GM19452 (cell line): ENCODE results near the gene AHCYL1.
A peak's percentile ranks its signal among the peaks of the same experiment; 100 is the strongest.
"Not testable (repeated sequence)": the region's sequence is repeated elsewhere in the genome, so short reads cannot be mapped to it uniquely, and the experiment has no call there.

Source experiments
- ATAC-seq: cut with Tn5 transposase; IDR thresholded peaks from one replicate; pipeline ENCODE4 v1.9.1; 2021; ENCODE audit not compliant: unreplicated experiment

Gene AHCYL1

GRCh38 chr1:109996476-109996875 lies 11.9 kb downstream of the AHCYL1 start:
- no peak for ATAC-seq

- no peak for ATAC-seq
Observed at GRCh38 chr1:109997204-109997866, 12.8 kb downstream of the AHCYL1 start.

GRCh38 chr1:109997867-109998229 lies 13.3 kb downstream of the AHCYL1 start:
- ATAC-seq, result no peak

GRCh38 chr1:110002695-110003094 lies 18.1 kb downstream of the AHCYL1 start:
- no peak for ATAC-seq

- peak; percentile 73 for ATAC-seq
Observed at GRCh38 chr1:110003747-110004428, 19.3 kb downstream of the AHCYL1 start.

GRCh38 chr1:110004583-110004982 lies 20.0 kb downstream of the AHCYL1 start:
- no peak for ATAC-seq

GRCh38 chr1:110005971-110006370 lies 21.4 kb downstream of the AHCYL1 start:
- ATAC-seq, result no peak

GRCh38 chr1:110006516-110006915 lies 22.0 kb downstream of the AHCYL1 start:
- ATAC-seq, result no peak

GRCh38 chr1:110007046-110007830 lies 22.7 kb downstream of the AHCYL1 start:
- no peak for ATAC-seq

GRCh38 chr1:110008971-110009565 lies 24.5 kb downstream of the AHCYL1 start:
- ATAC-seq, result no peak

- ATAC-seq, result peak; percentile 96
Observed at GRCh38 chr1:110011527-110012041, 27.0 kb downstream of the AHCYL1 start.

GRCh38 chr1:110012100-110012780 lies 27.7 kb downstream of the AHCYL1 start:
- peak; percentile 71 for ATAC-seq

GRCh38 chr1:110017792-110018191 lies 33.2 kb downstream of the AHCYL1 start:
- ATAC-seq, result no peak

GRCh38 chr1:110018396-110018795 lies 33.8 kb downstream of the AHCYL1 start:
- no peak for ATAC-seq

GRCh38 chr1:110019770-110020169 lies 35.2 kb downstream of the AHCYL1 start:
- no peak for ATAC-seq

GRCh38 chr1:110021285-110021684 lies 36.7 kb downstream of the AHCYL1 start:
- ATAC-seq, result no peak

- ATAC-seq, result no peak
Observed at GRCh38 chr1:110024613-110025012, 40.0 kb downstream of the AHCYL1 start.

GRCh38 chr1:110030687-110031086 lies 46.1 kb downstream of the AHCYL1 start:
- not testable (repeated sequence) for ATAC-seq

GRCh38 chr1:110032327-110032726 lies 47.8 kb downstream of the AHCYL1 start:
- no peak for ATAC-seq

GRCh38 chr1:110033421-110033820 lies 48.9 kb downstream of the AHCYL1 start:
- ATAC-seq, result no peak

GRCh38 chr1:110034040-110034450 lies 49.5 kb downstream of the AHCYL1 start:
- ATAC-seq, result no peak
